Natural killer cell (primary cell): ENCODE measurements around the gene METTL24. TPM values are rescaled to one million over a fixed set of nuclear protein-coding genes. Genes with fewer than 3 reads are reported as not detected.

Experiments
- ATAC-seq, 3 donors: fragments of 150-1000 bp in 2 of 3; fragments of 200-7000 bp in 1 of 3; cut with Tn5 transposase; 1 replicate in 1 of 3; 2 replicates in 2 of 3; pipeline ENCODE4 v1.10.0; 2021; ENCODE audit warnings: mild to moderate bottlenecking in 2 of 3, moderate library complexity in 2 of 3
- DNase-seq, 2 donors: peaks; one replicate each; pipeline versions ENCODE4 v3.0.0 to v3.0.0-alpha.2; 2013 to 2021; ENCODE audit warnings: mixed read lengths in 1 of 2
- H3K27ac ChIP-seq: one replicate; pipeline ENCODE4 v1.5.1; 2013; ENCODE audit warnings: mild to moderate bottlenecking, low read length
- H3K27me3 ChIP-seq: one replicate; pipeline ENCODE4 v1.6.1; 2013; ENCODE audit warnings: low read length; ENCODE audit not compliant: control insufficient read depth, insufficient read depth
- H3K36me3 ChIP-seq: one replicate; pipeline ENCODE4 v1.6.1; 2013; ENCODE audit warnings: low read length; ENCODE audit not compliant: control insufficient read depth, insufficient read depth
- H3K4me1 ChIP-seq: one replicate; pipeline ENCODE4 v1.6.1; 2013; ENCODE audit warnings: low read length; ENCODE audit not compliant: control insufficient read depth, insufficient read depth
- H3K4me3 ChIP-seq: one replicate; pipeline ENCODE4 v1.5.1; 2013; ENCODE audit warnings: low read length
- H3K9me3 ChIP-seq: one replicate; pipeline ENCODE4 v1.6.1; 2013; ENCODE audit warnings: low read length; ENCODE audit not compliant: control insufficient read depth, insufficient read depth
- H3K27ac Mint-ChIP-seq, 2 donors: one replicate each; pipeline ENCODE4 v1.8.0; 2022; ENCODE audit warnings: mild to moderate bottlenecking in 2 of 2, mixed read lengths in 2 of 2, moderate library complexity in 1 of 2
- H3K27me3 Mint-ChIP-seq, 2 donors: one replicate each; pipeline ENCODE4 v1.8.0; 2022; ENCODE audit warnings: low read depth in 2 of 2, mixed read lengths in 2 of 2
- H3K36me3 Mint-ChIP-seq: one replicate; pipeline ENCODE4 v1.8.0; 2022; ENCODE audit warnings: mixed read lengths
- H3K4me1 Mint-ChIP-seq, 2 donors: one replicate each; pipeline ENCODE4 v1.8.0; 2022; ENCODE audit warnings: mixed read lengths in 2 of 2
- H3K4me3 Mint-ChIP-seq: one replicate; pipeline ENCODE4 v1.8.0; 2022; ENCODE audit warnings: mild to moderate bottlenecking, moderate library complexity, mixed read lengths
- H3K9me3 Mint-ChIP-seq, 2 donors: one replicate each; pipeline ENCODE4 v1.8.0; 2022; ENCODE audit warnings: mixed read lengths in 2 of 2
- CTCF ChIP-seq: fragments of 200-600 bp; IDR thresholded peaks from one replicate; pipeline ENCODE4 v1.8.0; 2022; ENCODE audit warnings: antibody characterized with exemption
- WGBS: methylation state at CpG from one replicate; pipeline ENCODE4 v1.1.7; 2013; ENCODE audit warnings: missing lambda C conversion rate; ENCODE audit not compliant: insufficient coverage; 5-methylcytosine and 5-hydroxymethylcytosine counted together
- intact Hi-C: fragments of 100-400 bp; cut with micrococcal nuclease; formaldehyde crosslinking; loops from one replicate; pipeline ENCODE4 v1.14.2; 2022
- total RNA-seq, 4 donors: library from RNA; stranded (reverse); fragments of 120-200 nt in 1 of 4; gene quantifications; one replicate each; pipeline versions ENCODE4 v1.2.3 to v1.2.4, GENCODE V29; 2013 to 2022

The METTL24 gene
- total RNA-seq, 3 donors from 2014 or later (not counting 1 experiment from before 2014, with no cell fraction given) = 0.24 to 1.00 TPM; not detected in 1

- Mint-ChIP-seq H3K4me3 (no peak overlapping the region), H3K36me3 (no peaks in the 10 kb centered on the region), H3K9me3 (no peaks in the 10 kb centered on the region), H3K4me1 (peaks cover 0 to 5% of the 10 kb centered on the region in 2 donors), H3K27me3 (peaks cover 0 to 6% of the 10 kb centered on the region in 2 donors), H3K27ac (no peak overlapping the region)
- Histone ChIP-seq H3K4me3 (no peak overlapping the region), H3K36me3 (no peaks in the 10 kb centered on the region), H3K4me1 (no peaks in the 10 kb centered on the region), H3K9me3 (no peaks in the 10 kb centered on the region), H3K27ac (no peak overlapping the region), H3K27me3 (no peaks in the 10 kb centered on the region)
- WGBS = 75% methylated on average over 8 of the region's 9 CpGs
- peak in 2 of 3 donors; percentile 44 to 80 for ATAC-seq
- no peak for DNase-seq
- TF ChIP-seq CTCF = no peak
- intact Hi-C loops = no loop called here
Measured at GRCh38 chr6:110334423-110335180, 23.5 kb downstream of the METTL24 start.

GRCh38 chr6:110332281-110332680 is 25.9 kb downstream of the METTL24 start:
- H3K4me3 ChIP-seq = no peak overlapping the region
- ATAC-seq (no peak), DNase-seq (no peak)
- intact Hi-C loops = no loop called here
- 78% methylated on average over 6 of the region's 6 CpGs for WGBS
- Mint-ChIP-seq H3K4me3 (no peak overlapping the region), H3K27ac (no peak overlapping the region), H3K27me3 (peaks cover 0 to 3% of the 10 kb centered on the region in 2 donors), H3K9me3 (no peaks in the 10 kb centered on the region), H3K36me3 (no peaks in the 10 kb centered on the region), H3K4me1 (peaks cover 0 to 5% of the 10 kb centered on the region in 2 donors)
- H3K27me3 ChIP-seq = no peaks in the 10 kb centered on the region
- H3K27ac ChIP-seq = no peak overlapping the region
- no peaks in the 10 kb centered on the region for H3K36me3 ChIP-seq
- H3K9me3 ChIP-seq = no peaks in the 10 kb centered on the region
- TF ChIP-seq CTCF = no peak
- no peaks in the 10 kb centered on the region for H3K4me1 ChIP-seq

- no peak for DNase-seq
- H3K4me1 Mint-ChIP-seq = peaks cover 0 to 5% of the 10 kb centered on the region in 2 donors
- H3K27ac ChIP-seq = no peak overlapping the region
- no peaks in the 10 kb centered on the region for H3K4me1 ChIP-seq
- H3K36me3 ChIP-seq = no peaks in the 10 kb centered on the region
- H3K27me3 ChIP-seq = no peaks in the 10 kb centered on the region
- peaks cover 0 to under 1% of the 10 kb centered on the region in 2 donors for H3K27me3 Mint-ChIP-seq
- no peak overlapping the region for H3K4me3 Mint-ChIP-seq
- intact Hi-C loops = no loop called here
- H3K9me3 Mint-ChIP-seq = no peaks in the 10 kb centered on the region
- TF ChIP-seq CTCF = no peak
- no peaks in the 10 kb centered on the region for H3K36me3 Mint-ChIP-seq
- no peaks in the 10 kb centered on the region for H3K9me3 ChIP-seq
- ATAC-seq = no peak
- WGBS = 84% methylated on average over 4 of the region's 4 CpGs
- H3K27ac Mint-ChIP-seq = no peak overlapping the region
- no peak overlapping the region for H3K4me3 ChIP-seq
Measured at GRCh38 chr6:110331816-110332215, 26.3 kb downstream of the METTL24 start.

- H3K27me3 ChIP-seq = no peaks in the 10 kb centered on the region
- no peaks in the 10 kb centered on the region for H3K4me1 ChIP-seq
- 80% methylated on average over 3 of the region's 3 CpGs for WGBS
- Mint-ChIP-seq H3K4me3 (no peak overlapping the region), H3K27ac (no peak overlapping the region), H3K36me3 (no peaks in the 10 kb centered on the region), H3K27me3 (no peaks in the 10 kb centered on the region), H3K4me1 (peaks cover 0 to 5% of the 10 kb centered on the region in 2 donors), H3K9me3 (no peaks in the 10 kb centered on the region)
- no peak overlapping the region for H3K4me3 ChIP-seq
- ATAC-seq (no peak), DNase-seq (no peak)
- H3K9me3 ChIP-seq = no peaks in the 10 kb centered on the region
- intact Hi-C loops = no loop called here
- no peak overlapping the region for H3K27ac ChIP-seq
- no peaks in the 10 kb centered on the region for H3K36me3 ChIP-seq
- no peak for TF ChIP-seq CTCF
Measured at GRCh38 chr6:110331390-110331789, 26.8 kb downstream of the METTL24 start.
